Liver (tissue), 3 donors: ENCODE data around the gene STRADA.

Experiments used
- ATF3 ChIP-seq: IDR thresholded peaks from 2 replicates; pipeline ENCODE4 v1.6.1; 2016; ENCODE audit warnings: antibody characterized with exemption
- CTCF ChIP-seq: fragments of 150-350 bp; IDR thresholded peaks from 2 replicates; pipeline ENCODE4 v1.5.1; 2017; ENCODE audit warnings: improper control_type of control experiment, low read depth, low read length; ENCODE audit not compliant: missing input control
- FOXA1 ChIP-seq: IDR thresholded peaks from 2 replicates; pipeline ENCODE4 v1.6.1; 2016; ENCODE audit warnings: antibody characterized with exemption
- FOXA2 ChIP-seq: IDR thresholded peaks from 2 replicates; pipeline ENCODE4 v1.6.1; 2016; ENCODE audit warnings: antibody characterized with exemption
- GABPA ChIP-seq, 2 donors: IDR thresholded peaks in 1 of 2; conservative IDR thresholded peaks in 1 of 2; 2 replicates each; pipeline ENCODE4 v1.6.1; 2016; ENCODE audit warnings: antibody characterized with exemption in 2 of 2, mild to moderate bottlenecking in 1 of 2, moderate library complexity in 1 of 2
- HNF4G ChIP-seq: IDR thresholded peaks from 2 replicates; pipeline ENCODE4 v1.6.1; 2016; ENCODE audit warnings: antibody characterized with exemption
- JUND ChIP-seq, 2 donors: IDR thresholded peaks; 2 replicates each; pipeline ENCODE4 v1.6.1; 2016; ENCODE audit warnings: antibody characterized with exemption in 2 of 2
- MAX ChIP-seq: IDR thresholded peaks from 2 replicates; pipeline ENCODE4 v1.6.1; 2016; ENCODE audit warnings: antibody characterized with exemption
- RAD21 ChIP-seq, 2 donors: IDR thresholded peaks; 2 replicates each; pipeline ENCODE4 v1.6.1; 2016; ENCODE audit warnings: antibody characterized with exemption in 2 of 2, mild to moderate bottlenecking in 2 of 2
- REST ChIP-seq: IDR thresholded peaks from 2 replicates; pipeline ENCODE4 v1.6.1; 2016; ENCODE audit warnings: antibody characterized with exemption, mild to moderate bottlenecking
- TAF1 ChIP-seq: conservative IDR thresholded peaks from 2 replicates; pipeline ENCODE4 v1.6.1; 2016; ENCODE audit warnings: antibody characterized with exemption, mild to moderate bottlenecking
- YY1 ChIP-seq: IDR thresholded peaks from 2 replicates; pipeline ENCODE4 v1.6.1; 2016; ENCODE audit warnings: antibody characterized with exemption, mild to moderate bottlenecking
- ZBTB33 ChIP-seq: IDR thresholded peaks from 2 replicates; pipeline ENCODE4 v1.6.1; 2016; ENCODE audit warnings: antibody characterized with exemption
- donor health status: healthy.
- donor health status: healthy.

GRCh38 chr17:63686138-63686685, 55.4 kb downstream of the STRADA start:
- TF ChIP-seq CTCF (no peak), ZBTB33 (no peak), GABPA (IDR thresholded peaks at IDR 0.05 in 1 of 2, conservative IDR thresholded peaks at IDR 0.05 in 1 of 2) (no peak), TAF1 (no peak), REST (no peak), FOXA1 (no peak), FOXA2 (no peak), HNF4G (no peak), YY1 (no peak), JUND (IDR thresholded peaks at IDR 0.05) (no peak), ATF3 (no peak), RAD21 (IDR thresholded peaks at IDR 0.05) (no peak), MAX (no peak)
